Sigmoid colon (tissue), 7 donors: ENCODE results near the gene ATP5F1C. TPM values are rescaled to one million over a fixed set of nuclear protein-coding genes. Genes with fewer than 3 reads are reported as not detected.

Source experiments
- DNase-seq: peaks from one replicate; pipeline ENCODE4 v3.0.0-alpha.2; 2019
- H3K27ac ChIP-seq, 4 donors: fragments of 200-600 bp; sonication (generic); one replicate each; pipeline ENCODE4 v1.5.1; 2016 to 2019; ENCODE audit warnings: mild to moderate bottlenecking in 1 of 4
- H3K27me3 ChIP-seq, 3 donors: fragments of 200-600 bp; sonication (generic); one replicate each; pipeline ENCODE4 v1.5.1; 2019; ENCODE audit warnings: mild to moderate bottlenecking in 1 of 3
- H3K36me3 ChIP-seq, 4 donors: fragments of 200-600 bp; sonication (generic); one replicate each; pipeline ENCODE4 v1.5.1; 2016 to 2019
- H3K4me1 ChIP-seq, 4 donors: fragments of 200-600 bp; sonication (generic); one replicate each; pipeline ENCODE4 v1.5.1; 2017 to 2019
- H3K4me3 ChIP-seq, 4 donors: fragments of 200-600 bp; sonication (generic); one replicate each; pipeline ENCODE4 v1.5.1; 2017 to 2019; ENCODE audit warnings: mild to moderate bottlenecking in 2 of 4, moderate library complexity in 1 of 4
- H3K9me3 ChIP-seq, 4 donors: fragments of 200-600 bp in 3 of 4; sonication (generic) in 3 of 4; one replicate each; pipeline versions ENCODE4 v1.5.1 to v1.6.1; 2013 to 2019
- CTCF ChIP-seq, 4 experiments: fragments of 450-650 bp in 3 of 4; fragments of 200-600 bp in 1 of 4; IDR thresholded peaks; one replicate each; pipeline ENCODE4 v1.5.1; 2016 to 2019; ENCODE audit warnings: antibody characterized with exemption in 4 of 4, mild to moderate bottlenecking in 3 of 4, moderate library complexity in 2 of 4
- EP300 ChIP-seq, 4 donors: sonication (generic); formaldehyde crosslinking; IDR thresholded peaks; one replicate each; pipeline ENCODE4 v1.6.1; 2017; ENCODE audit warnings: antibody characterized with exemption in 4 of 4
- POLR2A ChIP-seq, 2 donors: fragments of 450-650 bp; IDR thresholded peaks; one replicate each; pipeline ENCODE4 v1.6.1; 2016; ENCODE audit warnings: antibody characterized with exemption in 2 of 2, mild to moderate bottlenecking in 2 of 2, moderate library complexity in 2 of 2
- POLR2AphosphoS5 ChIP-seq, 4 donors: sonication (generic); formaldehyde crosslinking; IDR thresholded peaks; one replicate each; pipeline ENCODE4 v1.6.1; 2017; ENCODE audit warnings: antibody characterized with exemption in 4 of 4
- WGBS, 2 donors: extraction: QIAGEN DNeasy Blood & Tissue Kit; methylation state at CpG; one replicate each; pipeline ENCODE4 v1.1.7; 2013; 5-methylcytosine and 5-hydroxymethylcytosine counted together
- intact Hi-C: fragments of 100-400 bp; cut with DNase I; formaldehyde crosslinking; loops from one replicate; pipeline ENCODE4 v1.15.1; 2023
- polyA plus RNA-seq, 3 donors: library from polyadenylated mRNA; stranded (reverse); fragments of 200-250 nt; gene quantifications; one replicate each; pipeline ENCODE4 v1.2.3, GENCODE V29; 2013
- total RNA-seq, 4 donors: library from RNA; depleted of rRNA; stranded (reverse); fragments of >200 nt; gene quantifications; one replicate each; pipeline ENCODE4 v1.1.0, GENCODE V29; 2016
- donor health status: healthy with polysubstance abuse.
- donor health status: Bipolar disorder and iron deficiency.
- donor health status: healthy.

Gene ATP5F1C
- total and polyA plus RNA-seq, 7 donors = 335 to 993 (median 363) TPM

- H3K27ac ChIP-seq = peak overlapping the region; percentile 87 to 91 (median 88)
- 2 to 3% methylated on average over 26 of the region's 26 CpGs for WGBS, 2 donors
- H3K4me1 ChIP-seq = peaks cover 0 to 57% (median 43%) of the 10 kb centered on the region in 4 donors
- intact Hi-C loops = loop anchor here (10.0 kb wide), 3 partner anchors 103 to 1893 kb away; partner anchors contain the start of gene FBH1
- no peaks in the 10 kb centered on the region for H3K9me3 ChIP-seq
- DNase-seq = no peak
- no peak for TF ChIP-seq CTCF (IDR thresholded peaks at IDR 0.05)
- TF ChIP-seq POLR2A (IDR thresholded peaks at IDR 0.05) = no peak
- TF ChIP-seq POLR2AphosphoS5 (IDR thresholded peaks at IDR 0.05) = no peak
- TF ChIP-seq EP300 (IDR thresholded peaks at IDR 0.05) = no peak
- H3K27me3 ChIP-seq = no peaks in the 10 kb centered on the region
- H3K4me3 ChIP-seq = peak overlapping the region; percentile 83 to 94 (median 91)
- peaks cover 0 to 6% (median 0%) of the 10 kb centered on the region in 4 donors for H3K36me3 ChIP-seq
Observed at GRCh38 chr10:7787150-7787856, 674 bp upstream of the ATP5F1C start.

GRCh38 chr10:7788639-7789286 lies 786 bp downstream of the ATP5F1C start:
- peak overlapping the region; percentile 87 to 91 (median 88) for H3K27ac ChIP-seq
- TF ChIP-seq CTCF (IDR thresholded peaks at IDR 0.05) (no peak), POLR2A (IDR thresholded peaks at IDR 0.05) (no peak), EP300 (IDR thresholded peaks at IDR 0.05) (no peak), POLR2AphosphoS5 (IDR thresholded peaks at IDR 0.05) (no peak)
- H3K27me3 ChIP-seq = no peaks in the 10 kb centered on the region
- intact Hi-C loops = loop anchor here (2.0 to 10.0 kb wide), 4 partner anchors 30 to 1894 kb away; partner anchors contain the start of genes FBH1 and TAF3
- peak overlapping the region; percentile 83 to 94 (median 91) for H3K4me3 ChIP-seq
- H3K9me3 ChIP-seq = no peaks in the 10 kb centered on the region
- DNase-seq = no peak
- WGBS, 2 donors = 1 to 3% methylated on average over 25 of the region's 25 CpGs
- H3K4me1 ChIP-seq = peaks cover 0 to 71% (median 50%) of the 10 kb centered on the region in 4 donors
- H3K36me3 ChIP-seq = no peaks in the 10 kb centered on the region

- DNase-seq = no peak
- peak overlapping the region in 3 of 4 donors; percentile 83 to 91 (median 91) for H3K4me3 ChIP-seq
- H3K27ac ChIP-seq = peak overlapping the region in 2 of 4 donors; percentile 87 to 89
- no peaks in the 10 kb centered on the region for H3K9me3 ChIP-seq
- intact Hi-C loops = loop anchor here (2.0 to 10.0 kb wide), 4 partner anchors 29 to 1895 kb away; partner anchors contain the start of genes FBH1 and TAF3
- TF ChIP-seq EP300 (IDR thresholded peaks at IDR 0.05) (no peak), POLR2AphosphoS5 (IDR thresholded peaks at IDR 0.05) (no peak), POLR2A (IDR thresholded peaks at IDR 0.05) (no peak), CTCF (IDR thresholded peaks at IDR 0.05) (no peak)
- 15 to 45% methylated on average over 3 of the region's 3 CpGs for WGBS, 2 donors
- H3K4me1 ChIP-seq = peaks cover 0 to 71% (median 52%) of the 10 kb centered on the region in 4 donors
- H3K27me3 ChIP-seq = no peaks in the 10 kb centered on the region
- H3K36me3 ChIP-seq = no peaks in the 10 kb centered on the region
Observed at GRCh38 chr10:7789390-7789789, 1.4 kb downstream of the ATP5F1C start.

- Histone ChIP-seq H3K4me3 (no peak overlapping the region), H3K9me3 (no peaks in the 10 kb centered on the region), H3K36me3 (peaks cover 0 to 9% (median 8%) of the 10 kb centered on the region in 4 donors), H3K4me1 (peaks cover 0 to 64% (median 45%) of the 10 kb centered on the region in 4 donors), H3K27ac (no peak overlapping the region), H3K27me3 (no peaks in the 10 kb centered on the region)
- 20 to 74% methylated on average over 1 of the region's 1 CpG for WGBS, 2 donors
- no peak for DNase-seq
- TF ChIP-seq POLR2A (IDR thresholded peaks at IDR 0.05) = no peak
- TF ChIP-seq EP300 (IDR thresholded peaks at IDR 0.05) = no peak
- TF ChIP-seq POLR2AphosphoS5 (IDR thresholded peaks at IDR 0.05) = no peak
- no peak for TF ChIP-seq CTCF (IDR thresholded peaks at IDR 0.05)
- intact Hi-C loops = no loop called here
Observed at GRCh38 chr10:7792541-7792940, 4.6 kb downstream of the ATP5F1C start.
